ENCODE data around the gene ADARB1.

ADARB1 gene

DNA sequence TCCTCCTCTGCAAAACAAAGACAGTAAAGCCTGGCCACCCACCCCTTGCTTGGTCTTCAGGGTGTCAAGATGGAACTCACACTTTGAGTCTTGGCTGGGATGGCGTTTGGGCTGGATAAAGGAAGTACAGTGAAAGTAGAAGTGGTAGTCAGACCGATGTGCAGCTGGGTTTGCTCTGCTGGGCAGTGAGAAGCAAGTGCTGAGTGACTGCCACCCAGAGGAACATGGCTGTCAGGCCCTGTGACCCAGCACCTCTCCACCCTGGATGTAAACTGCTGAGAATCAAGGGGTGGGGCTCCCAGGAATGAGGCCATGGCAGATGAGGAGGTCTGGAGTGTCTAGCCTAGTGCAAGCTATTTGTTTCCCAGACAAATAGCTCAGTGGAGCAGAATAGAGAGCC lies 162.1 kb downstream of the ADARB1 start:
- FAIRE-seq (no peak), DNase-seq (ENCODE audit: insufficient read length, low spot score) (no peak)
- TF ChIP-seq, protein P1, sequence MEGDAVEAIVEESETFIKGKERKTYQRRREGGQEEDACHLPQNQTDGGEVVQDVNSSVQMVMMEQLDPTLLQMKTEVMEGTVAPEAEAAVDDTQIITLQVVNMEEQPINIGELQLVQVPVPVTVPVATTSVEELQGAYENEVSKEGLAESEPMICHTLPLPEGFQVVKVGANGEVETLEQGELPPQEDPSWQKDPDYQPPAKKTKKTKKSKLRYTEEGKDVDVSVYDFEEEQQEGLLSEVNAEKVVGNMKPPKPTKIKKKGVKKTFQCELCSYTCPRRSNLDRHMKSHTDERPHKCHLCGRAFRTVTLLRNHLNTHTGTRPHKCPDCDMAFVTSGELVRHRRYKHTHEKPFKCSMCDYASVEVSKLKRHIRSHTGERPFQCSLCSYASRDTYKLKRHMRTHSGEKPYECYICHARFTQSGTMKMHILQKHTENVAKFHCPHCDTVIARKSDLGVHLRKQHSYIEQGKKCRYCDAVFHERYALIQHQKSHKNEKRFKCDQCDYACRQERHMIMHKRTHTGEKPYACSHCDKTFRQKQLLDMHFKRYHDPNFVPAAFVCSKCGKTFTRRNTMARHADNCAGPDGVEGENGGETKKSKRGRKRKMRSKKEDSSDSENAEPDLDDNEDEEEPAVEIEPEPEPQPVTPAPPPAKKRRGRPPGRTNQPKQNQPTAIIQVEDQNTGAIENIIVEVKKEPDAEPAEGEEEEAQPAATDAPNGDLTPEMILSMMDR (IDR thresholded peaks at IDR 0.05; ENCODE audit: insufficient read depth, missing control alignments): no peak

DNA sequence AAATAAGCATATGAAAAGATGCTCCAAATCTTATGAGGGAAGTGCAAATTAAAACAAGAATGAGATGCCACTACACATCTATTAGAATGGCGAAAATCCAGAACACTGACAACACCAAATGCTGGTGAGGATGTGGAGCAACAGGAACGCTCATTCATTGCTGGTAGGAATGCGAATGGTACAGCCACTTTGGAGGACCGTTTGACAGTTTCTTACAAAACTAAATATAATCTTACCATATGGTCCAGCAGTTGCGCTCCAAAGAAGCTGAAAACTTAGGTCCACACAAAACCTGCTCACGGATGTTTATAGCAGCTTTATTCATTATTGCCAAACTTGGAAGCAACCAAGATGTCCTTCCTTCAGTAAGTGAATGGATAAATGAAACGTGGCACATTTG lies 163.0 kb downstream of the ADARB1 start:
- FAIRE-seq: no peak
- TF ChIP-seq, protein P1 (IDR thresholded peaks at IDR 0.05; ENCODE audit: insufficient read depth, missing control alignments): no peak

DNA sequence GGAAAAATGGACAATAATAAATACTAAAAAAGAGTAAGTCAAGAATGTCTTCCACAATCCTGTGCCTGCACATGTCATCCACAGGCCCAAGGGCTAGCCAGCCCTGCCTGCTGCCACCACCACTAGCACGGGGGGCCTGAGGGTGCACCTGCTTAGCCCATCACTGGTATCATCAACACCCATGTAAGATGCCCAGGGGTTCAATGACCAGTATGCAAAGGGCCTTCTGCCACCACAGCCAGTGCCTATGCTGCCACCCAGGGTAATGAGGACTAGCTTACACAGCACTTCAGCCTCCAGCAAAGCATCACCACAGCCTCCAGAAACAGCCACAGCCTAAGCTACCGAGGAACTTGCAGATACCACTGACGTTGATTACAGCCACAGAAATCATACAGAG lies 167.0 kb downstream of the ADARB1 start:
- TF ChIP-seq, protein P1 (IDR thresholded peaks at IDR 0.05; ENCODE audit: insufficient read depth, missing control alignments): no peak
- FAIRE-seq (no peak), DNase-seq (ENCODE audit: insufficient read length, low spot score) (no peak)

More for the DNA sequence above, 163.0 kb downstream of the ADARB1 start:
- DNase-seq (ENCODE audit: insufficient read length, low spot score): no peak

DNA sequence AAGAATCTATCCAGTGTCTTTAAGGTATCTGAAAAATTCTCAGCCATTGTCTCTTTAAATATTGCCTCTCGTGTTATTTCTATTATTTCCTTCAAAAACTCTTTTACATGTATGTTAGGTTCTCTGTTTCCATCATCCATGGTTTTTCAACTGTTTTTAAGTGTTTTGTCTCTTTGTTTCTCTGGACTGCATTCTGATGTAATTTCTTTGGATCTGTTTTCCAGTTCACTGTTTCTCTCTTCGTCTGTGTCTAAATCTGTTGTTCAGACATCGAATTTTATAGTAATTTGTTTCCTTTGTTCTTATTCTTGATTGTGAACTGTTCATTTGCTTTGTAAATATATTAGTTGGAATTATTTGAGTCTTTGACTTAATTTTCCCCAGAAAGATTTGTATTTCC lies 169.2 kb downstream of the ADARB1 start:
- TF ChIP-seq, protein P1 (IDR thresholded peaks at IDR 0.05; ENCODE audit: insufficient read depth, missing control alignments): no peak
- FAIRE-seq (no peak), DNase-seq (ENCODE audit: insufficient read length, low spot score) (no peak)

DNA sequence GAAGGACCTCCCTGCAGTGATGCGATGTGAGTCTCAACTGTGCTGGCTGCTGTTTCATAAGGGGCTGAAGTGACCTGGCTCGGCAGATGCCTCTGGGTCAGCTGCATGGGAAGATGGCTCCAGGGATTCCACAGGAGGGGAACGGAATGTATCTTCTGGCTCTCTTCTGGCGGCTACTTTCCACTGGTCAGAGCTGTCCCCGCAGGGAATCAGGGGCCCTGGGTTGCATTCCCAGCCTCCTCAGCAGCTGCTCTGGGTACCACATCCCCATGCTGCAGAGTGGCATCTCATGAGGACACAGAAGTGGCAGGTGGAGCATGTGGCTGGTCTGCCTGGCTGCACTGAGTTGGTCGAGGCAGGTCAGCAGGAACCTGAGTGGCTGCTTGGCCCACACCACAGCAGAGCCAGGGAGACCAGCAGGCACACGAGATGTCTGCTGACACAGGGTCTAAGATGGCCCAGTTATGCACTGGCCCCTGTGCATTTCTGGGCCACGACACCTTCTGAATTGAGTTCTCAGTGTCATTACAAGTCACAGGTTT lies 170.5 kb downstream of the ADARB1 start:
- FAIRE-seq (no peak), DNase-seq (ENCODE audit: insufficient read length, low spot score) (no peak)
- TF ChIP-seq, protein P1 (IDR thresholded peaks at IDR 0.05; ENCODE audit: insufficient read depth, missing control alignments): no peak

DNA sequence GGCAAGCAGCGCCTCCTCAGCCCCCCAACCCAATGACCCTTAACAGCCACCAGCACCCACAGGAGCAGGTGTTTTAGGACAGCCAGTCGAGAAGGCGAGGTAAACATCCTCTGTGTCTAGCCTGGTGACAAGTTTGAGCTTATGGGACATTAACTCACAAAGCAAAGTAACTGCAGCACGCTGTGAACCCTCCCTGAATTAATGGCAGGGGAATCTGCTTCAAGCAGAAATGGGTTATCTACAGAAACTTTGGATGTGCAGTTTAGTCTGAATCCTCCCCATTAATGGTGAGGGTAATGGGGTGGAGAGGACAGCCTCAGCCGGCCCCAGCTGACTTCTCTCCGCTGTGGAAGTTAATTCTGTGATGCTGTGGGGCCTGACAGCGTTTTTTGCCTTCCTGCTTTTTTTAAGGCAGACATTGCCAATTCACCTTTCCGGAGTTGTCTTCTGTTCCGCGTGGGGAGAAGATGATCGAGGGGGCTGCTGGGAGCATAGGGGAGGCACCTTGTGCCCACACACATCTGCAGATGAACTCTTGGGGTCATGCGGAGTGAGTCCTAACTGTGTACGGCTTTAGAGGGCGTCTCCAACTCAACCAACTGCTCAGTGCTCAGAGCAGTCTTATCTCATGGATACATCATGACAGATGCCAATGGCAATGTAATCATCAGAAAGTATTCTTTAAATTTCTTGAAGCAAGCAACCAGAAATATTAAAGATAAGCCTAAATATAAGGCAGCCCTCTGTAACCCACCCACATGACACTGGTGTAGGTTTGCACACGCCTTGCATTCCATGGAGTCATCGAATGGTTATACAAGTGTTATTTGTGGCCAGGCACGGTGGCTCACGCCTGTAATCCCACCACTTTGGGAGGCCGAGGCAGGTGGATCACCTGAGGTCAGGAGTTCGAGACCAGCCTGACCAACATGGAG lies 172.3 kb downstream of the ADARB1 start:
- TF ChIP-seq, protein P1 (IDR thresholded peaks at IDR 0.05; ENCODE audit: insufficient read depth, missing control alignments): no peak
- DNase-seq (ENCODE audit: insufficient read length, low spot score) (no peak), FAIRE-seq (no peak)
